Osteocyte (in vitro differentiated cells): ENCODE results near the gene CPT1A. TPM values are rescaled to one million over a fixed set of nuclear protein-coding genes. Genes with fewer than 3 reads are reported as not detected.

Experiments used
- DNase-seq: peaks from one replicate; pipeline ENCODE4 v3.0.0; 2021; ENCODE audit warnings: mixed read lengths; ENCODE audit not compliant: unreplicated experiment; ENCODE audit errors: extremely low spot score
- H3K27ac Mint-ChIP-seq: one replicate; pipeline ENCODE4 v1.8.0; 2021; ENCODE audit warnings: mild to moderate bottlenecking, mixed read lengths; ENCODE audit not compliant: unreplicated experiment
- H3K27me3 Mint-ChIP-seq: one replicate; pipeline ENCODE4 v1.8.0; 2021; ENCODE audit warnings: mixed read lengths; ENCODE audit not compliant: unreplicated experiment
- H3K36me3 Mint-ChIP-seq: one replicate; pipeline ENCODE4 v1.8.0; 2021; ENCODE audit warnings: mixed read lengths; ENCODE audit not compliant: unreplicated experiment
- H3K4me1 Mint-ChIP-seq: one replicate; pipeline ENCODE4 v1.8.0; 2021; ENCODE audit warnings: mixed read lengths; ENCODE audit not compliant: unreplicated experiment
- H3K4me3 Mint-ChIP-seq: one replicate; pipeline ENCODE4 v1.8.0; 2021; ENCODE audit warnings: mild to moderate bottlenecking, moderate library complexity, mixed read lengths; ENCODE audit not compliant: unreplicated experiment
- H3K9me3 Mint-ChIP-seq: one replicate; pipeline ENCODE4 v1.8.0; 2021; ENCODE audit warnings: mixed read lengths; ENCODE audit not compliant: unreplicated experiment
- total RNA-seq: library from RNA; stranded (reverse); gene quantifications from 2 replicates; pipeline ENCODE4 v1.2.1, GENCODE V29; 2021
- TF ChIP-seq, protein P1 (sequence below): fragments of 200-600 bp; sonication (generic); IDR thresholded peaks from 2 replicates; pipeline ENCODE4 v1.5.0; 2021; ENCODE audit warnings: antibody characterized with exemption, mild to moderate bottlenecking, moderate library complexity

CPT1A gene
- total RNA-seq, 1 donor from 2014 or later, result 109 TPM

DNA sequence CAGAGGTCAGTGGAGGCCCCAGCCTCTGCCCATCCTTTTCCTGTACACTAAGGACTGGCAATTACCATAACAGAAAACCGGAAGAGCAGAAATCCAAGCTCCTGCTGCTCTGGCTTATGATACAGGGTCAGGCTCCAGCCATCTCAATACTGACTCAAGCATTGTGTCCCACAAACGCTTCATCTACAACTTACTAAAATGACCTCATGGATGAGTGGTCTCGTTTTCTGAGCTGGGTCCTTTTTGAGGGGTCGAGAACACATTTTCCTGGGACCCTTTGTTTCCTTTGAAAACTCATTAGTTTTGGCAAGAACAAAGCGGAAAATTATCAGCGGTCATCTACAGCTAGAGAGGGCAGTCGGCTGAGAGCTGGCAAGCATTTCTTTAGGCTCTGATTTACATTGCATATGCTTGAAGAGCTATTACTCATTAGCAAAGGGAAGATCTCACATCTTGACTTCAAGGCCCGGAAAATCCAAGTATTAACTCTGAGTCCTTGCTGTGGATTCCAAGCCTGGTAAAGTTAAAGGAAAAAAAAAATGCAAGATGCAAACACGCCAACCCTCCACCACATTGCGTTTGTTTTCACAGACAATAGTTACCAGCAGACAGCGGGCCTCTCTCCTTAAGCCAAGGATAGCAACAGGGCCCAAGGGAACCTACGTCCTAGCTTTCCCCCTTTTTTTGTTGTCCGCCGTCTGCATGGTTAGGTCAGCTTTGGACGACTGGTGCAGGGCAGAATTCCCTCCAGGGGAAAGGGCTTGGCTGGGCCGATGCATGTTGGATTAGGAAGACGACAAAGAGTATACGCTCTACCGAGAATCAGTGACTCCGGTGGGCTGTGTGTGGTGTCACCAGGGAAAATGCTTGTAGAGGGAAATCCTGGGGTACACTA lies 92.2 kb downstream of the CPT1A start:
- Mint-ChIP-seq H3K9me3 (no peaks in the 10 kb centered on the region), H3K4me3 (peak overlapping the region; percentile 44), H3K27ac (peak overlapping the region; percentile 8), H3K4me1 (peaks cover 16% of the 10 kb centered on the region), H3K36me3 (peaks cover 7% of the 10 kb centered on the region), H3K27me3 (no peaks in the 10 kb centered on the region)
- DNase-seq, result no peak
- TF ChIP-seq, protein P1, sequence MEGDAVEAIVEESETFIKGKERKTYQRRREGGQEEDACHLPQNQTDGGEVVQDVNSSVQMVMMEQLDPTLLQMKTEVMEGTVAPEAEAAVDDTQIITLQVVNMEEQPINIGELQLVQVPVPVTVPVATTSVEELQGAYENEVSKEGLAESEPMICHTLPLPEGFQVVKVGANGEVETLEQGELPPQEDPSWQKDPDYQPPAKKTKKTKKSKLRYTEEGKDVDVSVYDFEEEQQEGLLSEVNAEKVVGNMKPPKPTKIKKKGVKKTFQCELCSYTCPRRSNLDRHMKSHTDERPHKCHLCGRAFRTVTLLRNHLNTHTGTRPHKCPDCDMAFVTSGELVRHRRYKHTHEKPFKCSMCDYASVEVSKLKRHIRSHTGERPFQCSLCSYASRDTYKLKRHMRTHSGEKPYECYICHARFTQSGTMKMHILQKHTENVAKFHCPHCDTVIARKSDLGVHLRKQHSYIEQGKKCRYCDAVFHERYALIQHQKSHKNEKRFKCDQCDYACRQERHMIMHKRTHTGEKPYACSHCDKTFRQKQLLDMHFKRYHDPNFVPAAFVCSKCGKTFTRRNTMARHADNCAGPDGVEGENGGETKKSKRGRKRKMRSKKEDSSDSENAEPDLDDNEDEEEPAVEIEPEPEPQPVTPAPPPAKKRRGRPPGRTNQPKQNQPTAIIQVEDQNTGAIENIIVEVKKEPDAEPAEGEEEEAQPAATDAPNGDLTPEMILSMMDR, result no peak

DNA sequence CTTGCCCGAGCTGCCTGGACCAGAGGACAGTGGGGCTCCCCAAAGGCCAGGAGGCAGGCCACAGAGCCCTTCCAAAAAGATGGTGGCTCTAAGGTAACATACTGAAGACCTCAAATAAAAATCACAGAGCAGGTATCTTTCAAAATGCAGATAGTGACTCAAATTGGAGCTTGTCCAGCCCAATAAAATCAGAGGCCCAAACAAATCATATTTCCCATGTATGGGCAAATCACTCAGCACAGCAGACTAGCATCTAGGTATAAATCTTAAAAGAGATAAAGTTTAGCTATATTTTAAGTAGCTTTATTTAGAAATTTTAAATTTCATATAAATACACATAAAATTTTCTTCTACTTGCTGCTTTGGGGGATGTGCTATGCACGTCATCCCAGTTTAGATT lies 93.7 kb downstream of the CPT1A start:
- no peaks in the 10 kb centered on the region for H3K9me3 Mint-ChIP-seq
- H3K27ac Mint-ChIP-seq, result no peak overlapping the region
- no peak overlapping the region for H3K4me3 Mint-ChIP-seq
- H3K36me3 Mint-ChIP-seq, result no peaks in the 10 kb centered on the region
- peaks cover 16% of the 10 kb centered on the region for H3K4me1 Mint-ChIP-seq
- H3K27me3 Mint-ChIP-seq, result no peaks in the 10 kb centered on the region
- DNase-seq, result no peak
- TF ChIP-seq, protein P1, result no peak

DNA sequence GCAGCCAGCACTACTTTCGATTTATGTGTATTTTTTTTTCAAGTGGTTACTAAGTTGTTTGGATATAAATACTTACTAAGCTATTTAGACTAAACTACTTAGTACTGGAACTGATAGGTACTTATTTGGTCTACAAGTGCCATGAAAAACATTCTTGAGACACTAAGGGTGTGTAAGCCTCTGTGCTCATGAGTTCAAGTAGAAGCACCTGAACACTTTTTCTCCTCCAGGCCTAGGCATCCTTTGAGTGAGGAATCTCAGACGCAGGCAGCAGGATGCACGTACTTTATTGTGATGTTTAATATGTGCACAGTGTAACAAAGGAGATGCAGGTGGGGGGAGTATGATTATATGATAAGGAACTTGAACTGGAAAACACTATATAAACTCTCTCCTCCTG lies 98.2 kb downstream of the CPT1A start:
- Mint-ChIP-seq H3K9me3 (no peaks in the 10 kb centered on the region), H3K4me1 (no peaks in the 10 kb centered on the region), H3K4me3 (no peak overlapping the region), H3K27me3 (peaks cover 2% of the 10 kb centered on the region), H3K36me3 (no peaks in the 10 kb centered on the region), H3K27ac (no peak overlapping the region)
- DNase-seq, result no peak
- TF ChIP-seq, protein P1, result no peak

DNA sequence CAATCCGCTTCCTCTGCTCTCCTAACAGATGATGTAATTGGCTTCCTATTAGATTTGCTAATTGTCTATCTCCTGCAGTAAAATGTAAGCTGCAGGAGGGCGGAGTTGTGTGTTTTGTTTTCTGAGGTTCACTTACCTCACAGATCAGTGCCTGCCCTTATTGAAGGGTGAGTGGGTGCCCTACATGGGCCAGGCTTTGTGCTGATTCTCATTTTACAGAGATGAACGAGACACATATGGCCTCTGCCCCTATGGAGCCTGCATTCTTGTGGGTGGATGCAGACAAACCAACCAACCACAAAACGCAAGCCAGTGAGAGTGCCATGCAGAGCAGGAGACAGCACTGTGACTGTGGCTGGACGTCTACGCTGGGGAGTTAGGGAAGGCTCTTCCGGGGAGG lies 100.3 kb downstream of the CPT1A start:
- Mint-ChIP-seq H3K4me1 (no peaks in the 10 kb centered on the region), H3K4me3 (no peak overlapping the region), H3K36me3 (no peaks in the 10 kb centered on the region), H3K9me3 (no peaks in the 10 kb centered on the region), H3K27ac (no peak overlapping the region), H3K27me3 (peaks cover 3% of the 10 kb centered on the region)
- DNase-seq, result no peak
- TF ChIP-seq, protein P1, result no peak

DNA sequence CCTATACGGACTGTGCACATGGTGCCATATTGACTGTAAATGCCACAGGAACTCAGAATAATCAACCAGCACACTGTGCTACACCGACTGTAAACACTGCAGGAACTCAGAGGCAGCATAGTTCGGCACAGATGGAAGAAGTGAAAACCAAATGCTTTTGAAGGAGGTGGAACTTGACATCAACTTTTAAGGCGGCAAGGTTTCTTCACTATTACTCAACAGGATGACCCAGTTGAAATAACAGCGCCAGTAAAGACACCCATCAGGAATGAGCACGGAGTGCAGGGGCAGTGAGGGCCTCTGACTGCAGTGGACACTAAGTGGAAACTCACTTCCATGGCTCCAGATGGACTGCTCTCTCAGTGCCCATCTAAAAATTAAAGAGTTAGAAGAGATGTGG lies 106.1 kb downstream of the CPT1A start:
- Mint-ChIP-seq H3K36me3 (no peaks in the 10 kb centered on the region), H3K27me3 (peaks cover 38% of the 10 kb centered on the region), H3K9me3 (no peaks in the 10 kb centered on the region), H3K27ac (no peak overlapping the region), H3K4me3 (no peak overlapping the region), H3K4me1 (no peaks in the 10 kb centered on the region)
- TF ChIP-seq, protein P1, result no peak
- DNase-seq, result no peak
